ENCODE data around the gene POPDC3.

Gene POPDC3

GRCh38 chr6:105136431-105137350 lies 43.1 kb downstream of the POPDC3 start:
- peak overlapping the region; percentile 62 for H3K4me3 ChIP-seq (ENCODE audit: low read depth, low read length)
- DNase-seq (ENCODE audit: low read depth) = peak; percentile 47
- TF ChIP-seq CTCF (IDR thresholded peaks at IDR 0.05; ENCODE audit: insufficient read depth, low read depth, low read length, missing control alignments) = no peak

- no peak for DNase-seq (ENCODE audit: low read depth)
- H3K4me3 ChIP-seq (ENCODE audit: low read depth, low read length) = peak overlapping the region; percentile 62; the same call in 1 of the 2 replicates
- no peak for TF ChIP-seq CTCF (IDR thresholded peaks at IDR 0.05; ENCODE audit: insufficient read depth, low read depth, low read length, missing control alignments)
Measured at GRCh38 chr6:105135907-105136430, 43.8 kb downstream of the POPDC3 start.

GRCh38 chr6:105135056-105135455 lies 44.8 kb downstream of the POPDC3 start:
- TF ChIP-seq CTCF (IDR thresholded peaks at IDR 0.05; ENCODE audit: insufficient read depth, low read depth, low read length, missing control alignments) = no peak
- no peak for DNase-seq (ENCODE audit: low read depth)
- no peak overlapping the region for H3K4me3 ChIP-seq (ENCODE audit: low read depth, low read length)

GRCh38 chr6:105122717-105123116 lies 57.1 kb downstream of the POPDC3 start:
- DNase-seq (ENCODE audit: low read depth) = no peak
- no peak for TF ChIP-seq CTCF (IDR thresholded peaks at IDR 0.05; ENCODE audit: insufficient read depth, low read depth, low read length, missing control alignments)
- H3K4me3 ChIP-seq (ENCODE audit: low read depth, low read length) = no peak overlapping the region

GRCh38 chr6:105121981-105122380 lies 57.8 kb downstream of the POPDC3 start:
- no peak for DNase-seq (ENCODE audit: low read depth)
- TF ChIP-seq CTCF (IDR thresholded peaks at IDR 0.05; ENCODE audit: insufficient read depth, low read depth, low read length, missing control alignments) = no peak
- H3K4me3 ChIP-seq (ENCODE audit: low read depth, low read length) = no peak overlapping the region

GRCh38 chr6:105120570-105120969 lies 59.2 kb downstream of the POPDC3 start:
- no peak overlapping the region for H3K4me3 ChIP-seq (ENCODE audit: low read depth, low read length)
- no peak for TF ChIP-seq CTCF (IDR thresholded peaks at IDR 0.05; ENCODE audit: insufficient read depth, low read depth, low read length, missing control alignments)
- no peak for DNase-seq (ENCODE audit: low read depth)
